ENCODE results near the gene STAMBPL1.

DNA sequence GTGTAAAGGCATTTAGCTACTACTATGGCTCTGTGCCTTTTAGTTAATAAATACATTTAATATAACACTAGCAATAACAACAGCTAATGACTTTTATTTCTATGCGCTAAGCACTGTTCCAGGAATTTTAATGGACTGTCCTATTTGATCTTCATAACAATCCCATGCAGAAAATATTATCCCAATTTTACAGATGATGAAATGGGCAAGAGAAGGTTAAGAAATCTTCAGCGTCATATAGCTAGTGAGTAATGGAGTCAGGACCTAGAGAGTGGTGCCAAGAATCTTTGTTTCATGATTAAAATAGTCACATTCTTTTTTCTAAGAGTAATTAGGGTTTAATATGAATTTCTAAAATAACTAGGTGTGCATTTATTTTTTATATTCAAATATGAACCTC is 40.2 kb downstream of the STAMBPL1 start:
- TF ChIP-seq, protein P1, sequence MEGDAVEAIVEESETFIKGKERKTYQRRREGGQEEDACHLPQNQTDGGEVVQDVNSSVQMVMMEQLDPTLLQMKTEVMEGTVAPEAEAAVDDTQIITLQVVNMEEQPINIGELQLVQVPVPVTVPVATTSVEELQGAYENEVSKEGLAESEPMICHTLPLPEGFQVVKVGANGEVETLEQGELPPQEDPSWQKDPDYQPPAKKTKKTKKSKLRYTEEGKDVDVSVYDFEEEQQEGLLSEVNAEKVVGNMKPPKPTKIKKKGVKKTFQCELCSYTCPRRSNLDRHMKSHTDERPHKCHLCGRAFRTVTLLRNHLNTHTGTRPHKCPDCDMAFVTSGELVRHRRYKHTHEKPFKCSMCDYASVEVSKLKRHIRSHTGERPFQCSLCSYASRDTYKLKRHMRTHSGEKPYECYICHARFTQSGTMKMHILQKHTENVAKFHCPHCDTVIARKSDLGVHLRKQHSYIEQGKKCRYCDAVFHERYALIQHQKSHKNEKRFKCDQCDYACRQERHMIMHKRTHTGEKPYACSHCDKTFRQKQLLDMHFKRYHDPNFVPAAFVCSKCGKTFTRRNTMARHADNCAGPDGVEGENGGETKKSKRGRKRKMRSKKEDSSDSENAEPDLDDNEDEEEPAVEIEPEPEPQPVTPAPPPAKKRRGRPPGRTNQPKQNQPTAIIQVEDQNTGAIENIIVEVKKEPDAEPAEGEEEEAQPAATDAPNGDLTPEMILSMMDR (conservative IDR thresholded peaks at IDR 0.05; ENCODE audit: low read length), result no peak
- TF ChIP-seq EZH2phosphoT487 (IDR thresholded peaks at IDR 0.05; ENCODE audit: borderline replicate concordance), result no peak
